GM19395 (cell line): Measurements from ENCODE around the gene COTL1.
"Not testable (repeated sequence)": the region's sequence is repeated elsewhere in the genome, so short reads cannot be mapped to it uniquely, and the experiment has no call there.

Source experiments
- ATAC-seq: cut with Tn5 transposase; IDR thresholded peaks from one replicate; pipeline ENCODE4 v1.9.1; 2021; ENCODE audit warnings: mild to moderate bottlenecking, moderate library complexity; ENCODE audit not compliant: unreplicated experiment

The COTL1 gene

DNA sequence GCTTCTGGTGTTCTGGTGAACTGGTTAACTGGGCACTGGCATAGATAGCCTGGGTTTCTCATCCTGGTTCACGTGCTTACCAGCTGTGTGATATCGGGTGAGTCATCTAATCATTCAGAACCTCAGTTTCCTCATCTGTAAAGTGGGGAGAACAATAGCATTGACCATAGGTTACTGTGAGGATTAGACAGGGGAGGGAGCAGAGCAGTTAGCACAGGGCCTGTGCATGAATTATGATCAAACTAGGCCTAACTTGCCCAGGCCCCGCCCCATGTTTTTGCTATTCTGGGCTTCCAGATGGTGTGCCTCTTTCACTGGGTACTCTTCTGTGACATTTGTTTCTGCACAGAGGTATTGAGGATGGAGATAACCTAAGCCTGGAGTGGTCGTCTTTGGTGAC is 25.8 kb upstream of the COTL1 start:
- ATAC-seq, result no peak

DNA sequence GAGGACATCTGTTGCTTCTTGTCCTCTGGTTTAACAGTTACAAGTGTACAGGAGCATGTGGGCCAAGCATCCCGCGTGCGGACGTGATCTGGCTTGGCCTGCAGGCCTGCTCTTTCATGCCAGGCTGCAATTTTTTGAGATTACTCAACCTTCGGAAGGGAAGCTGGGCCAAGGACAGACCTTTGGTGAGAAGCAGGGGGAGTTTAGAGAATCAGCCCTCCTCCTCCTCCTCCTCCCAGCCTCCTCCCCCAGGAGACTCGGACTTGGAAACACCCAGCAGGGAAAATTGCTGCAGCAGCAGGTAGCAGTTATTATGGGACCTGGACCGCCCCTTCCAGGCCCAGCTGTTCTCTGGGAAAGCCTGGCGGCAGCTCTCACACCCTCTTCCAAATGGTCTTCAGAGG is 25.3 kb upstream of the COTL1 start:
- no peak for ATAC-seq

DNA sequence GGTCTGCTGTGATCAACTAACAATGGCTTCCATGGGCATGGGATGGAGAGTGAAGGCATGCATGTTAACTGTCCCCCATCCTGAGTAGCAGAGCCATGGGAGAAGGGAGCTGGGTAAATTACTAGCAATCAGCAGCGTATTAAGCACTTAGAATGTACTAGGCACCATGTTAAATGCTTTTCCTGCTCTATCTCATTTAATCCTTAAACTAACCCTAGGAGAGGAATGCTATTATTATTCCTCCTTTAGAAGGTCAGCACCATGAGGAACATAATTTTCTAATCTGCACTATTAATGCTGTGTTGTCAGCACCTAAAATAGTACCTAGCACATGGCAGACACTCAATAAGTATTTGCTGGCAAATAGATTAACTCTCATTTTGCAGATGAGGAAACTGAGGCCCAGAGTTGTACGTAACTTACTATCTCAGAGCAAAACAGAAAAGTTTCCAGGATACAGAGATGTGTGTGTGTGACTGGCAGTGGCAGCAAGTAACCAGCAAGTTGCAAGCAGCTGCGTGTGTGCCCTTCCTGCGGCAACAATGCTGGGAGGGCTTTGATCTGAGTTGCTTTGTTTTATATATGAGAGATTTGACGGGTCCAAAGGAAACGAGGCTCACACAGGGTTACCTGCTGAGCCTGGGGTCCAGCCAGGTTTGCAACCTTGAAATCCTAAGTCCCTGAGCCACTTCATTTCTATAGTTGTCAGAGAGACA is 23.9 kb upstream of the COTL1 start:
- no peak for ATAC-seq

DNA sequence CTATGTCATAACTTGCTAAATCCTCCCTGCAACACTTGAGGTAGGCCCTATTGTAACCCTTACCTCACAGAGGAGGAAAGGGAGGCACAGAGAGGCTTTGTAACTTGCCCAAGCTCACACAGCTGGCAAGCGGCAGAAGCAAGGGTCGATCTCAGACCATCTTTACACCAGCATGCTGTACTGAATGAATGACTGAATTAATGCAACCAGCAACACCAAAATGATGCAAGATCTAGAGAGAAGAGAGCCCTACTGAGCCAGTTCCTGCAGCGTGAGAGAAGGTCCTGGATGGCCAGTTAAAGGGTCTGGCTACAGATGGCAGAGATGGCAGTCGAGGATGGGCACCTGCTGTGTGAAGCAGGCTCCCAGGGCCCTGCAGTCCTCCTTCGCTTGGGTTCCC is 22.3 kb upstream of the COTL1 start:
- ATAC-seq, result no peak

DNA sequence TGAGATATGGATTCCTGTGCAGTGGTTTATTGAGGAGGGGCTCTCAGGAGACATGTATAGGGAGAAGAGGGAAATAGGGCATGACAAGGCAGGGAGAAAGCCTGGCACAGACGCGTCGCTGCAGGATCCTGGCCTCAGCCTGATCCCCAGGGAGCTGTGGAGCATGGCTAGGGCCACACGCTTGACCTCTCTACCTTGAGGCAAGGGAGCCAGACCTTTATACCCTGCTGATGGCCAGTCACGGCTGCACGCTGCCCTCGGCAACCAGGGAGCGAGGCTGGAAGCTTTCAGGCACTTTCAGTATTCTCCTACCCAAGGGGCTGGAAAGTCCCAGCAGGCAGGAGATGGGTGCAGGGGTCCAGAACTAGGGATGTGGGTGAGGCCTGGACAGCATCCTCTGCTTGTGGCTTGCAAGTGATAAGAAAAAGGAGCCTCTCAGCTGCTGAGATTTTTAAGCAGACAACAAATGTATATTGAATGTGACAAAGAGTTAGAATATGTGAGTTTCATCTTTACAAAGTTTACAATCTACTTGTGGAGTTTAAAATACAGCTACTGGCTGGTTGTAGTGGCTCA is 20.4 kb upstream of the COTL1 start:
- no peak for ATAC-seq

DNA sequence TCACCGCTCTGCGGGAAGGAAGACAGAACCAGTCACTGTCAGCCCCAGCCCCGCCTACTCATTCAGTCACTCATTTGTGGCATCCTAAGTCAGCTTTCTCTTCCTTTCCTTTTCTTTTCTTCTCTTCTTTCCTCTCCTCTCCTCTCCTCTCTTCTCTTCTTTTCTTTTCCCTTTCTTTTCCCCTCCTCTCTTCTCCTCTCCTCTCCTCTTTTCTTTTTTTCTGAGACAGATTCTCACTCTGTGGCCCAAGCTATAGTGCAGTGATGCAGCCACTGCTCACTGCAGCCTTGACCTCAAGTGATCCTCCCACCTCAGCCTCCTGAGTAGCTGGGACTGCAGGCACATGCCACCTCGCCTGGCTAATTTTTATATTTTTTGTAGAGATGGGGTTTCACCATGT is 19.8 kb upstream of the COTL1 start:
- no peak for ATAC-seq

DNA sequence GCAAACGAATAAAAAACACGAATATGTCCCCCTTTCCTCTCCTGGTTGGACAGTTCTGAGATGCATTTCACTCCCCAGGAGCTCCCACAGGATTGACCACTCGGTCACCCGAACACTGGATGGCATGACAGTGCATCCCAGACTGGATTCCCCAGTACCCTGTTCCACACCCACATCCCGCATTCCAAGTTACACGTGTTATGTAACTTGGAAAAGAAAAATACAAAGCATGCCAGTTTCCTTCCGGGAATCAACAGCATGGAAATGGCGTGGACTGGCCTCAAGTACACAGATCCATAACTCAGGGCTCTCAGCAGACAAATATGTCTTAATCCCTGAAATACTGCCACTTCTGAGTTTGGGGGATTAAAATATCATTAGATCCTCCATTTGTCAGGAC is 17.8 kb upstream of the COTL1 start:
- no peak for ATAC-seq

DNA sequence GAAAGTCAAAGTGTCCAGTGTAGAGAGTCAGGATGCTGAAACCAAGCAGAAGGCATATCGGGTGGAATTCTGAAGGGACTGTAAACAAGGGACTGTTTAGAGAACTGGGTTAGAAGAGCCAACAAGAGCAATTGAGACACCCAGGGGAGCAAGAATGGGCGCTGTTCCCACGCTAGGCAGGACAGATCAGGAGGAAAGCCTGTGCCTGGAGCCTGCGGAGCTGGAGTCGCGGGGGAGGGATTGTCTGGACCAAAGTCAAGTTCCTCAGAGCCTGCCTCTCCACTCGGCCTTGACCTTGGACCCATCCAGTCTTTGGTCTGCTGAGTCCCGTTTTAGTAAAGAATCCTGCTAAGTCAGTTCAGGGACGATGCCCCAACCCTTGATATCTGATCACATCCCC is 15.7 kb upstream of the COTL1 start:
- ATAC-seq, result no peak

DNA sequence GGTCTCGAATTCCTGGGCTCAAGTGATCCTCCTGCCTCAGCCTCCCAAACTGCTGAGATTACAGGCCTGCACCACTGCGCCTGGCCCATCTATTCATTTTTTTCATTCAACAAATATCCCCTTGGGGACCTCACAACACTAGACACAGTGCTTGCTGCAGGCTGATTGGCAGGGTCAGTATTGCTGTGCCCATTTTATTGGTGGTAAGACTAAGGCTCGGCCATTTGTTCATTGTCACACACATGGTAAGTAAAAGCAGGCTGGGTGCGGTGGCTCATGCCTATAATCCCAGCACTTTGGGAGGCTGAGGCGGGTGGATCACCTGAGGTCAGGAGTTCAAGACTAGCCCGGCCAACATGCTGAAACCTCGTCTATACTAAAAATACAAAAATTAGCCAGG is 15.0 kb upstream of the COTL1 start:
- not testable (repeated sequence) for ATAC-seq

DNA sequence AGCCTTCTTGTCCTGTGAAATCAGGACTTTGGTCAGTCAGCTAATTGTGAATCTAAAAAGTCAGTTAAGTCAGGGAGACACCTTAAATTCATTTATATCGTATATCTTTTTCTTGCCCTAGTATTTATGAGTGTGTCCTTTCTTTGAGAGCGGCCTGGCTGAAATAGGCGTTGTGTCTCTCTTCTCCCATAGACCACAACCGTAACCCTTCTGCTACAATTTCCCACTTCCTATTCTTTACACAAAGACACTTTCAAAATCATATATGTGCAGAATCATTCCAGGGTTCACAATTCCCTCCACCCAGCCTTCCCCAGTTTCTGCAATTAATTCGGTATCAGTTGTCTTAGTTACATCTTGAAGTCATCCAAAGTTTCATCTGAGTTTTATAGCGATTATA is 14.0 kb upstream of the COTL1 start:
- no peak for ATAC-seq

DNA sequence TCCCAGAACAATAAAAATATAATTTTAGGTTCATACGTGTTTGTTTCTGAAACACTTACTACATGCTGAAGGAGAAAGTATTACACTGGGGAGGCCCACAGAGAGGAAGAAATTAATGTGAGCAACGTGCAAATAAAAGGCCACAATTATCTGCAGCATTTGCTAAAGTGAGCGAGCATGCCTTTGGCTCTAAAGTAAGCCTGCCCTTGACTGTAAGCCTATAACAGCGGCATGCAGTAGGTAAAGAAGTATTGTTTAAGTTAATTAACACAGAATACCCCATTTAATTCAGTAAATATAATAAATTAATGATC is 13.2 kb upstream of the COTL1 start:
- no peak for ATAC-seq

DNA sequence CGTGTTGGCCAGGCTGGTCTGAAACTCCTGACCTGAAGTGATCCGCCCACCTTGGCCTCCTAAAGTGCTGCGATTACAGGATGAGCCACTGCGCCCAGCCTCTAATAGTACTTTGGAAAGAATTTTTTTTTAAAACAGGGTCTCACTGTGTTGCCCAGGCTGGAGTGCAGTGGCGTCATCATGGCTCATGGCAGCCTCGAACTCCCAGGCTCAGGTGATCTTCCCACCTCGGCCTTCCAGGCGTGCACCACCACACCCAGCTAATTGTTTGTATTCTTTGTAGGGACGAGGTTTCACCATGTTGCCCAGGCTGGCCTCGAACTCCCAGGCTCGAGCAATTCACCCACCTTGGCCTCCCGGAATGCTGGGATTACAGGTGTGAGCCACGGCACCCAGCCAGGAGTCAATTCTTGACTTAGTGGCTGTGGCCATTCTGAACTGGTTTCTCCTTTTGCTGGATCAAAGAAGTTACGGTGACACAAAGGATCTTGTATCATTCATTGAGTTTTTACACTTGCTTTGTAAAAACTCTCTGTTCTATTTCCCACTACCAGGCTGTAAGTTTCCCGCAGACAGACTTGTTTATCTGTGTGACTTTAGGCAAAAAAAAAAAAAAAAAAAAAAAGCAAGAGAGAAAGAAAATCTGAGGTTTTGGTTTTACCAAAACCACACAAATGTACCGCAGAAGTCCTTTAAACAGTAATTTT is 12.7 kb upstream of the COTL1 start:
- ATAC-seq, result no peak

DNA sequence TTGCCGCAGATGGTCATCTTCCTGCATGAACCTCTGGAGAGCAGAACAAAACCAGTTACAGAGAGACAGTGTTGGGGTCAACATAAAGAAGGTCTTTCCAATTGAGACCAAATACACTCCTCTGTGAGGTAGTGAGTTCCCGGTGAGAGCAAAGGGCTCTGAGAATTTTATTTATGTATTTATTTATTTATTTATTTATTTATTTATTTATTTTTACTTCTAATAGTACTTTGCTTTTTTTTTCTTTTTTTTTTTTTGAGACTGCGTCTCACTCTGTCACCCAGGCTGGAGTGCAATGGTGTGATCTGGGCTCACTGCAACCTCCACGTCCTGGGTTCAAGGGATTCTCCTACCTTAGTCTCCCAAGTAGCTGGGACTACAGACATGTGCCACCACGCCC is 12.1 kb upstream of the COTL1 start:
- no peak for ATAC-seq

DNA sequence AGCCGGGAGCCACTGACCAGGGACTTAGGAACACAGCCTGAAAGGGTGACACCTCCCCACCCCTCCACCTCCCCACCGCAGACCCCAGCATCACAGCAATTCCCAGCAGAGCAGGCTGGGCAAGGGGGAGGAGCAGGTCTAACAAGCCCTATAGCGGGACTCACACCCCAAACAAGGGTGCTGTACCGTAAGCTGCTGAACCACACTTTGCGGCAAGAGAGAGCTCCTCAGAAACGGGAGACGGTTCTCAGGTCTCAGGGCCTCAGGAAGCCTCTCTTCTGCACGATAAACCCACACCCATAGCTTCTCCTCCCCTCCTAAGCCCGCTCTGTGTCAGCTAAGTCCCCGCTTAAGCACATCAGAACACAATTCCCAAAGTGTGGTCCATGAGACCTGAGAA is 11.7 kb upstream of the COTL1 start:
- no peak for ATAC-seq

DNA sequence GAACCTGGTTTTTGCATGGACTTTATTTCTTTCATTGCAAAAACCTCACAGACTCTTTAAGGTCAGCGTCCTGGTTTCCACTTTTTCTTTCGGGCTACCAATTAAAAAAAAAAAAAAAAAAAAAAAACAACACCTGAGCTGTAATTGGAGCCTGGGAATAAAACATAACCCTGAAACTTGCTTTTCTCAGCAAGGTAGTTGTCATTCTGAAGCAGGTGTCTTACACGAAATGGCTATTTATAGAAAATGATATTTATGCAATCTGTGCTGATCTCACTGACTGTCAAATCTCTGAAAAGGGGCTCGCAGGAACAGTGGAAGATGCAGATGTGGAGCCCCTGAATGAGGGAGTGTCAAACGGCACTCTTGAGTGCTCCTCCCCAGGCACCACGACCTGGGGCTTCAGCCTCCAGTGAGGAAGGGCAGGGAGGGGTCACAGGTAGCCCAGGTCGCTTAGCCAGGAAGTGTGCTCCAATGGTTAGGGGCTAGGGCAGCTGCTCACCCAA is 10.4 kb upstream of the COTL1 start:
- no peak for ATAC-seq

DNA sequence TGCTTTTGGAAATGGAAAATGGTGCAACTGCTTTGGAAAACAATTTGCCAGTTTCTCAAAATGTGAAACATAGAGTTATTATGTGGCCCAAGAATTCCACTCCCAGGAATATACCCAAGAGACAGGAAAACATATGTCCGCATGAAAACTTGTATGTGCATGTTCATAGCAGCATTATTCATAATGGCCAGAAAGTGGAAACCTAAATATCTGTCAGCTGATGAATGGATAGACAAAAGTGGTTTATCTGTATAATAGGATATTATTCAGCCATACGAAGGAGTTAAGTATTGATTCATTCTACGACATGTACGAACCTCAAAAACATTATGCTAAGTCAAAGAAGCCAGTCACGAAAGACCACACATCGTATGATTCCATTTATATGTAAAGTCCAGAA is 7.7 kb upstream of the COTL1 start:
- no peak for ATAC-seq

DNA sequence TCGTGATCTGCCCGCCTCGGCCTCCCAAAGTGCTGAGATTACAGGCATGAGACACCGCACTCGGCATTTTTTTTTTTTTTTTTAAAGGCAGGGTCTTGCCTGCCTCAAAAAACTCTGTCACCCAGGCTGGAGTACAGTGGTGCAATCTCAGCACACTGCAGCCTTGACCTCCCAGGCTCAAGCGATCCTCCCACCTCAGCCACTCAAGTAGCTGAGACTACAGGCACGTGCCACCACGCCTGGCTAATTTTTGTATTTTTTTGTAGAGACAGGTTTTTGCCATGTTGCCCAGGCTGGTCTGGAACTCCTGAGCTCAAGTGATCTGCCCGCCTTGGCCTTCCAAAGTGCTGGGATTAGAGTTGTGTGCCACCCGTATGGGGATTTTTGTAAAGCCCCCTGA is 3.0 kb upstream of the COTL1 start:
- not testable (repeated sequence) for ATAC-seq

DNA sequence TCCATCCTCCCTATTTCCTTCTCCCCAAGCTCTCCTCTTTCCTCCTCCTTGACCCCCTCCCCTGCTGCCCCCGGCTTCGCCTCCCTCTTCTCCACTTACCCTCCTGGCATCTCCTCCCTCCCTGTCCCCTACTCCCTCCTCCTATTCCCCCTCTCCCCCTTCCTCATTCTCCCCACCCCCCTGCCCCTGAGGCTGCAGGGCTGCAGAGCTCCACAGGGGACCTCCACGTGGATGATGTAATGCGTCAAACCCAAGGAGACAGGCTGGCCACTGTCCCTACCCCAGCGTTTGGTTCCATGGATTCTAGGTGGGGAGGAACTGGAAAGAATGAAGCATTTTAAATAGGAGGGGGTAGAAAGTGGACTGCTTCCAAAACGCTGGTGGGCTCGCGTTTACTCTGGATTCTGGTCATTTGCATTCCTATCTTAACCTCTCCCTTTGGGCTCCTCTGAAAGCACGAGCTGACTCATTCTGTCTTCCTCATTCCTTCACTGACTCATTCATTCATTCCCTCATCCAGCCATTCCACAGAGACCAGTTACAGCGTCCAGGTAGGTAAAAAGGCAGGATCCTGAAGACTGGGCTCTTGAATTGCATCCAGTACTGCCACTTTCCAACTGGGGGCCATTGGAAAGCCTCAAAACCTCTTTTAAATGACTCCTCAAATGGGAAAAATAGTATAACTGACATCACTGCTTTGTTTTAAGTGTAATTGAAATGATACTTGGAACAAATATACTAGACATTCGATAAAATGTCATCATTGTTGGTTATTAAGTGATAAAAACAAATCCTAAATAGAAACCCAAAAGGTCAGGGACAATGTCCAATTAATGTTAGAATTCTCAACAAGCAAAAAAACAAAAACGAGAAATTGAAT is 943 bp upstream of the COTL1 start:
- no peak for ATAC-seq

DNA sequence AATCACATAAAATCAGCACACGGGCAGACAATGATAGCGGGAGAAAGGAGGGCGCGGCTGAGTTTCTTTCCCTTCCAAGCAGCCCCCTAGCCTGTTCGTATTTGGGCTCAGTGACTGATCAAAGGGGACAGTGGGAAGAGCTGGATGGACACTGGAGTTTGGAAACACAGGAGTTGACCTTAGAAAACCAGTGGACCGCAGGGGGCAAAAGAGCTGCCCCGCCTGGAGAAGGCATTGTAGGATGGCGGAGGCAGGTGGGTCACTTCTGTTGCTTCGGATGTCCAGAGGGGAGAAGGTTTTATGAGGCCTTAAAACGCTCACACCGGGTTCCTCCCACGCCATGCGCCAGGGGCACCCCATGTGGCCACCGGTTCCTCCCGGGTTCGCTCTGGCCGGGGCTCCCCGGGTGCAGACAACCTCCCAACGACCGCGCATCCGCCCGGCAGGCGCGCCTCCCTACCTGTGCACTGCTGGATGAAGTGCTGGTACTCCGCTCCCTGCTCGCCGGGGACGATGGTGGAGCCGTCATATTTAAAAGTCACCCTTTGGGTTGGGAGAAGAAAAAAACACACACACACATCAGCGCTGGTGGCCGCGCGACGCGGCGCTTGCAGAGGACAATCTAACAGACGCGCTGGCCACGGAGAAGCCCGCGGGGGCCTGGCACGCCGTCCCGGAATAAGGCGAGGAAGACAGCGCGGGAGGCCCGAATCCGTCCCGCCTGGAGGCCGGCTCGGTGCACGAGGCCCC is 662 bp downstream of the COTL1 start:
- ATAC-seq, result peak; percentile 41

DNA sequence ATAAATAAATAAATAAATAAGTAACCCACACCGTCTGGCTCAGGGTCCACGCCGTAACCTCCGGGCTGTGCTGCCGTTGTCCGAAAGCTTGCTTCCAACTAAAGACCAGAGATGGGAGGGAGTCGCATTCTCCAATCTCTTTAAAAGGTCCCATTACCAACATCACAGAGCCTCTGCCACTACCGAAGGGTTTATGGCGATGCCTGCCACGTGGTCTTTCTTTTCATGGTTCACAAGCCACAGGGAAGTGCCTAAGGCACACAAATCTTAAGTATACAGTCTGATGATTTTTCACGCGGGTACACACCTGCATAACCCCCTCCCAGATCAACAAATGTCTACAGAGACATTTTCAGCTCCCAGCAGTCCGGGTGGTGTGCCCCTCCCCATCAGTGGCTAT is 1.4 kb downstream of the COTL1 start:
- no peak for ATAC-seq
